Endothelial cell (in vitro differentiated cells): ENCODE data around the gene SUSD1. TPM values are rescaled to one million over a fixed set of nuclear protein-coding genes. Genes with fewer than 3 reads are reported as not detected.

Experiments used
- DNase-seq: peaks from one replicate; pipeline ENCODE4 v3.0.0; 2021; ENCODE audit warnings: low spot score
- H3K27ac Mint-ChIP-seq: one replicate; pipeline ENCODE4 v1.8.0; 2021; ENCODE audit warnings: mixed read lengths, inconsistent platforms; ENCODE audit not compliant: unreplicated experiment
- H3K27me3 Mint-ChIP-seq: one replicate; pipeline ENCODE4 v1.8.0; 2021; ENCODE audit warnings: mild to moderate bottlenecking, moderate library complexity, mixed read lengths, inconsistent platforms; ENCODE audit not compliant: unreplicated experiment
- H3K36me3 Mint-ChIP-seq: one replicate; pipeline ENCODE4 v1.8.0; 2021; ENCODE audit warnings: mild to moderate bottlenecking, low read depth, mixed read lengths, inconsistent platforms; ENCODE audit not compliant: unreplicated experiment
- H3K4me1 Mint-ChIP-seq: one replicate; pipeline ENCODE4 v1.8.0; 2021; ENCODE audit warnings: mild to moderate bottlenecking, mixed read lengths, inconsistent platforms; ENCODE audit not compliant: unreplicated experiment
- H3K4me3 Mint-ChIP-seq: one replicate; pipeline ENCODE4 v1.8.0; 2021; ENCODE audit warnings: mild to moderate bottlenecking, mixed read lengths, inconsistent platforms; ENCODE audit not compliant: unreplicated experiment
- H3K9me3 Mint-ChIP-seq: one replicate; pipeline ENCODE4 v1.8.0; 2021; ENCODE audit warnings: mixed read lengths, inconsistent platforms; ENCODE audit not compliant: unreplicated experiment
- total RNA-seq: library from RNA; stranded (reverse); fragmentation: NEBNext Ultra II Directional; extraction: Animal tissue kit (Norgen Biotek cat#: 25700); gene quantifications from one replicate; pipeline ENCODE4 v1.2.1, GENCODE V29; 2021; ENCODE audit not compliant: unreplicated experiment
- TF ChIP-seq, protein P1 (sequence below): fragments of 200-600 bp; sonication (generic); IDR thresholded peaks from one replicate; pipeline ENCODE4 v1.5.0; 2021; ENCODE audit warnings: antibody characterized with exemption; ENCODE audit not compliant: unreplicated experiment

The SUSD1 gene
- total RNA-seq, 1 donor from 2014 or later, result 5.7 TPM

DNA sequence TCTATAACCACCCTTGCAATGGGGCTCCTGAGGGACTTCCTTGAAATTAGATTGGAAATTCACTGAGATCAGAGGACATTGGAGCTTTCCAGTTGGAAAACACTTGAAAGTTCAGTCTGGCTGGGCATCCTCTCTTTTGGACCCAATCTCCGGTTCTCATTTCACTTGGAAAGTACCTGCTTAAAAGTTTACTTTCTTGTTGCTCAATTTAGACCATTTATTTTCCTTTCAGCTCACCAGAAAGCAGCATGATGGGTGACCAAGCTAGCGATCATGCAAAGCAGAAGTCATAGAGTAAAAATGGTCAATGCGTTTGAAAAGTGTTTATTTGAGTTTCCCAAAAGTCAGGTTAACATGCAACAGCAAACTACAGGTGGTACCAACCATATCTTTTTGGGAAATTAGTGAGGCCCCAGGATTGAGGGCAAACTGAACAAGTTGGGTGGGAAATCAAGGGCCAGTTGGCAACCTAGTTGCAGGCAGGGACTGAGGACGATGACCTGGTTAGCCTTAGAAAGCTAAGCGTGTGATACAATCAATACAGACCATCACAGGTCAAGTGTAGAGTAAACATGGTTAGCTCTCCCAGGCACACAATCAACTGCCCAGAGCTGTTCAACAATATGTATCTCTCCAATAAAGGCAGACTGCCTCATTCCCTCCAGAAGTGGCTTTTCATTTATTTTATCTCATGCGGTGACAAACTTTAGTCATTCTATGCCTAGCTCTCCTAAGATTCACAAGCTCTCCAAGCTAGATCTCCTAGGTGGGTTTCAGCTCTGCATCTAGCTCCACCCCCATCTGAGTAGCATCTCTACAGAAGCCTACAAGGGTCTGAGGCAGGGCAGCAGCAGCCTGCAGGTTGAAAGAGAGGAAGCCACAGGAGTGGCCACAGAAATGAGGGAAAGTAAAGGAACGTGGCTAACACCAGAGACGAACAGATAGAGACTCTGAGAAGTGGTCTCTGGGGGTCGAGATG is 141.6 kb downstream of the SUSD1 start:
- H3K27me3 Mint-ChIP-seq, result peaks cover 2% of the 10 kb centered on the region
- H3K4me3 Mint-ChIP-seq, result no peak overlapping the region
- H3K36me3 Mint-ChIP-seq, result no peaks in the 10 kb centered on the region
- no peak for DNase-seq
- TF ChIP-seq, protein P1, sequence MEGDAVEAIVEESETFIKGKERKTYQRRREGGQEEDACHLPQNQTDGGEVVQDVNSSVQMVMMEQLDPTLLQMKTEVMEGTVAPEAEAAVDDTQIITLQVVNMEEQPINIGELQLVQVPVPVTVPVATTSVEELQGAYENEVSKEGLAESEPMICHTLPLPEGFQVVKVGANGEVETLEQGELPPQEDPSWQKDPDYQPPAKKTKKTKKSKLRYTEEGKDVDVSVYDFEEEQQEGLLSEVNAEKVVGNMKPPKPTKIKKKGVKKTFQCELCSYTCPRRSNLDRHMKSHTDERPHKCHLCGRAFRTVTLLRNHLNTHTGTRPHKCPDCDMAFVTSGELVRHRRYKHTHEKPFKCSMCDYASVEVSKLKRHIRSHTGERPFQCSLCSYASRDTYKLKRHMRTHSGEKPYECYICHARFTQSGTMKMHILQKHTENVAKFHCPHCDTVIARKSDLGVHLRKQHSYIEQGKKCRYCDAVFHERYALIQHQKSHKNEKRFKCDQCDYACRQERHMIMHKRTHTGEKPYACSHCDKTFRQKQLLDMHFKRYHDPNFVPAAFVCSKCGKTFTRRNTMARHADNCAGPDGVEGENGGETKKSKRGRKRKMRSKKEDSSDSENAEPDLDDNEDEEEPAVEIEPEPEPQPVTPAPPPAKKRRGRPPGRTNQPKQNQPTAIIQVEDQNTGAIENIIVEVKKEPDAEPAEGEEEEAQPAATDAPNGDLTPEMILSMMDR, result no peak
- H3K9me3 Mint-ChIP-seq, result no peaks in the 10 kb centered on the region
- H3K4me1 Mint-ChIP-seq, result peaks cover 18% of the 10 kb centered on the region
- H3K27ac Mint-ChIP-seq, result no peak overlapping the region

DNA sequence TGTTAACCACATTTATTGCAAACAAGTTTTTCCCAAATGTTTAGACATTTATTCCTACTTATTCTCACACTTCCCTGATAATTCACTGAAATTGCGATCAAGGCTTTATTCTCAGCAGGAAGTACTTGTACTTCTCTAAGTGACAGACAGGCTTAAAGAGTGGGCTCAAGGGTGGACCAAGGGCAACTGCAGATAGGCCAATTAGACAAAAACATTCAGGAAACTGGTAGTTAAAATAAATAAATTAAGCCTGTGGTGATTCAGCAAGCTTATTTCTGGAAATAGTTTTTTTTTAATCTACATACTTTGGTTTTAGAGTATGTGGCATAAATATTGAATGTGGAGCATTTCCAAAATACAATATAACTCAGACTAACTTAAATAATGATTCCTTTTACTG is 142.4 kb downstream of the SUSD1 start:
- TF ChIP-seq, protein P1, result no peak
- Mint-ChIP-seq H3K9me3 (no peaks in the 10 kb centered on the region), H3K27me3 (peaks cover 2% of the 10 kb centered on the region), H3K36me3 (no peaks in the 10 kb centered on the region), H3K4me1 (peaks cover 17% of the 10 kb centered on the region), H3K4me3 (no peak overlapping the region), H3K27ac (no peak overlapping the region)
- no peak for DNase-seq

DNA sequence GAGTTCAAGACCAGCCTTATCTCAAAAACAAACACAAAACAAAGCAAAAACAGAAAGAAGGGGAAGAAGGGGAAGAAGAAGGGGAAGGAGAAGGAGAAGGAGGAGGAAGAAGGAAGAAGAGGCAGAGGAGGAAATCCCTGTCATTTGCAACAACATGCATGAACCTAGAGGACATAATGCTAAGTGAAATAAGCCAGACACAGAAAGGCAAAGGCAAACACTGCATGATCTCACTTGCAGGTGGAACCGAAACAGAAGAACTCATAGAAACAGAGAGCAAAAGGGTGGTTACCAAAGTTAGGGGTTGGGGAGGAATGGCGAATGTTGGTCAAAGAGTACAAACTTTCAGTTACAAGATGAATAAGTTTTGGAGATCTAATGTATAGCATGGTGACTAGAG is 143.1 kb downstream of the SUSD1 start:
- no peaks in the 10 kb centered on the region for H3K9me3 Mint-ChIP-seq
- no peak for DNase-seq
- H3K4me1 Mint-ChIP-seq, result peaks cover 12% of the 10 kb centered on the region
- no peak overlapping the region for H3K4me3 Mint-ChIP-seq
- H3K27ac Mint-ChIP-seq, result no peak overlapping the region
- no peaks in the 10 kb centered on the region for H3K36me3 Mint-ChIP-seq
- peaks cover 1% of the 10 kb centered on the region for H3K27me3 Mint-ChIP-seq
- TF ChIP-seq, protein P1, result no peak

DNA sequence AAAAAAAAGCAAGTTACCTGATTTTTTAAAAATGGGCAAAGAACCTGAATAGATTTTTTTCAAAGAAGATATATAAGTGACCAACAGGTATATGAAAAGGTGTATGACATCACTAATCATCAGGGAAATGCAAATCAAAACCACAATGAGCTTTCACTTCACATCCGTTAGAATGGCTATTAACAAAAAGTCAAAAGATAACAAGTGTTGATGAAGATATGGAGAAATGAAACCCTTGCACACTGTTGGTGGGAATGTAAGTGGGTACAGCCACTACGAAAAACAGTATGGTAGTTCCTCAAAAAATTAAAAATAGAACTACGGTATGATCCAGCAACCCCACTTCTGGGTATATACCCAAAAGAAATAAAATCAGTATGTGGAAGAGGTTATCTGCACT is 143.7 kb downstream of the SUSD1 start:
- peaks cover 1% of the 10 kb centered on the region for H3K27me3 Mint-ChIP-seq
- no peak for DNase-seq
- H3K4me3 Mint-ChIP-seq, result no peak overlapping the region
- TF ChIP-seq, protein P1, result no peak
- H3K27ac Mint-ChIP-seq, result no peak overlapping the region
- H3K9me3 Mint-ChIP-seq, result no peaks in the 10 kb centered on the region
- peaks cover 11% of the 10 kb centered on the region for H3K4me1 Mint-ChIP-seq
- H3K36me3 Mint-ChIP-seq, result no peaks in the 10 kb centered on the region

DNA sequence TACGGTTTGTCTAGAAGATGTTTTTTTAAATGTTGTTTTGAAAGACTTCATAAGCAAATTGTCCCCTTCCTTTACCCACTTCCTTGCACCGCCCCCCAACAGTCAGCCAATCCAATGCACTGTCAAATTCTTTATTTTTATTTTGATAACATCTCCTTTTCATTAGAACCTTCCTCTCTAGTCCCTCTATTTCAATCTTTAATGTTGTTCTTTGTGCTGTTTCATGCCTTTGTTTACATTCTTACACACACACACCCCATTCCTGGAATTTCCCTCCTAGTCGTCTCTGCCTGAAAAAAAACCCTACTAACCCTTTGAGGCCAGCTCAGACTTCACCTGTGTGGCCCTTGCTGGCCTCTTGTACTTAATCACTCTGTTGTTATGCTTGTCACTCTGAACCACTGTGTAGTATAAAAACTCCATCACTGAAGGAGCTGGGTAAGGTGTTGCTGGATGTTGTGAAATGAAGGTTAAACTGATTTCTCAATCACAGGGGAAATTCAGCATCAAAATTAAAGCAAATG is 145.1 kb downstream of the SUSD1 start:
- H3K36me3 Mint-ChIP-seq, result no peaks in the 10 kb centered on the region
- no peak overlapping the region for H3K27ac Mint-ChIP-seq
- peaks cover 1% of the 10 kb centered on the region for H3K27me3 Mint-ChIP-seq
- TF ChIP-seq, protein P1, result no peak
- no peak for DNase-seq
- peaks cover 11% of the 10 kb centered on the region for H3K4me1 Mint-ChIP-seq
- no peak overlapping the region for H3K4me3 Mint-ChIP-seq
- H3K9me3 Mint-ChIP-seq, result no peaks in the 10 kb centered on the region
